Aorta (tissue), 5 donors: Measurements from ENCODE around the gene LITAF. TPM values are rescaled to one million over a fixed set of nuclear protein-coding genes. Genes with fewer than 3 reads are reported as not detected.

Experiments used
- ATAC-seq: fragments of 200-7000 bp; cut with Tn5 transposase; one replicate; pipeline ENCODE4 v1.9.1; 2022; ENCODE audit warnings: moderate library complexity; ENCODE audit not compliant: low FRiP score
- DNase-seq, 2 donors: peaks; one replicate each; pipeline ENCODE4 v3.0.0-alpha.2; 2020
- H3K27ac ChIP-seq, 2 donors: one replicate each; pipeline ENCODE4 v1.5.1; 2013; ENCODE audit warnings: low read length in 2 of 2, mild to moderate bottlenecking in 2 of 2, moderate library complexity in 2 of 2, control low read depth in 1 of 2, inconsistent platforms in 1 of 2, low read depth in 1 of 2
- H3K27me3 ChIP-seq, 2 donors: one replicate each; pipeline ENCODE4 v1.6.1; 2013; ENCODE audit warnings: control low read depth in 1 of 2, low read length in 1 of 2, mild to moderate bottlenecking in 1 of 2, moderate library complexity in 1 of 2; ENCODE audit not compliant: insufficient read depth in 2 of 2, control insufficient read depth in 1 of 2
- H3K36me3 ChIP-seq, 2 donors: one replicate each; pipeline ENCODE4 v1.6.1; 2013; ENCODE audit warnings: control low read depth in 1 of 2, low read length in 1 of 2, mild to moderate bottlenecking in 1 of 2; ENCODE audit not compliant: insufficient read depth in 2 of 2, control insufficient read depth in 1 of 2
- H3K4me1 ChIP-seq, 2 donors: one replicate each; pipeline ENCODE4 v1.6.1; 2013; ENCODE audit warnings: low read length in 2 of 2, control low read depth in 1 of 2, mild to moderate bottlenecking in 1 of 2, moderate library complexity in 1 of 2; ENCODE audit not compliant: insufficient read depth in 2 of 2, control insufficient read depth in 1 of 2
- H3K4me3 ChIP-seq, 2 donors: one replicate each; pipeline ENCODE4 v1.5.1; 2013; ENCODE audit warnings: low read length in 2 of 2, control low read depth in 1 of 2, mild to moderate bottlenecking in 1 of 2
- H3K9me3 ChIP-seq: one replicate; pipeline ENCODE4 v1.6.1; 2013; ENCODE audit warnings: mild to moderate bottlenecking, low read length; ENCODE audit not compliant: control insufficient read depth
- WGBS, 2 donors: extraction: QIAGEN DNeasy Blood & Tissue Kit; methylation state at CpG; one replicate each; pipeline ENCODE4 v1.1.7; 2013; 5-methylcytosine and 5-hydroxymethylcytosine counted together
- intact Hi-C, 2 donors: fragments of 100-400 bp; cut with DNase I; formaldehyde crosslinking; loops; one replicate each; pipeline versions ENCODE4 v1.14.2 to v1.15.0; 2022
- long read RNA-seq, 2 donors: library from polyadenylated mRNA; unstranded; transcript quantifications; one replicate each; pipeline ENCODE4 v2.0.0, GENCODE V29; 2020 to 2021
- polyA plus RNA-seq, 2 donors: library from polyadenylated mRNA; stranded (reverse); fragments of 200-250 nt; gene quantifications; one replicate each; pipeline ENCODE4 v1.2.3, GENCODE V29; 2013
- total RNA-seq, 2 donors: library from RNA; stranded (reverse); fragmentation: NEBNext Ultra II Directional; extraction: Animal tissue kit (Norgen Biotek cat#: 25700); gene quantifications; one replicate each; pipeline ENCODE4 v1.2.1, GENCODE V29; 2021
- donor health status: healthy with polysubstance abuse.
- donor health status: Bipolar disorder and iron deficiency.
- donor health status: DM: no; HTN: no; CAD: no.
- donor health status: DM: no; HTN: no; CAD: no.
- donor health status: DM: yes; HTN: yes; CAD: no.

LITAF gene
- total RNA-seq (100 to 1,000 TPM; 145 to 157 TPM), polyA plus RNA-seq (100 to 1,000 TPM in 1 of 2 donors, 10 to 100 TPM in 1; 83.1 to 137 TPM)
- long read RNA-seq, donor 1, transcript LITAF-205 (4 exons, 1,118 nt): minor isoform, 26 of 511 reads
- long read RNA-seq, donor 1, transcript LITAF-221 (4 exons, 2,467 nt): major isoform, 262 of 511 reads
- long read RNA-seq, donor 1, partial matches to known transcripts: 65 of 511 reads
- long read RNA-seq, donor 1, other reads (novel, unspliced or antisense): 154 of 511 reads
- long read RNA-seq, donor 2, transcript LITAF-205 (4 exons, 1,118 nt): minor isoform, 9 of 80 reads
- long read RNA-seq, donor 2, transcript LITAF-221 (4 exons, 2,467 nt): major isoform, 28 of 80 reads
- long read RNA-seq, donor 2, partial matches to known transcripts: 14 of 80 reads
- long read RNA-seq, donor 2, other reads (novel, unspliced or antisense): 28 of 80 reads

GRCh38 chr16:11586856-11587642 lies at the start of gene LITAF:
Gene LITAF, minus strand, starts transcription at chr16:11586919. Its CDS starts 30,189 bp downstream, at chr16:11556730.
- Histone ChIP-seq H3K4me1 (peaks cover 0 to 10% of the 10 kb centered on the region in 2 donors), H3K4me3 (peak within 1 kb of the TSS; percentile 95 to 97), H3K27me3 (no peaks in the 10 kb centered on the region), H3K27ac (peak within 1 kb of the TSS; percentile 95 to 97), H3K36me3 (no peaks in the 10 kb centered on the region), H3K9me3 (no peaks in the 10 kb centered on the region)
- 4 to 5% methylated on average over 49 to 74 of the region's 74 CpGs for WGBS, 2 donors
- intact Hi-C loops: loop anchor here (5.0 to 10.0 kb wide), 4 partner anchors 52 to 175 kb away; no protein-coding TSS in a partner anchor
- peak; percentile 79 to 92 for DNase-seq
- ATAC-seq: peak; percentile 84

- WGBS, 2 donors: 70% methylated on average over 14 of the region's 14 CpGs
- intact Hi-C loops: no loop called here
- Histone ChIP-seq H3K36me3 (no peaks in the 10 kb centered on the region), H3K9me3 (no peaks in the 10 kb centered on the region), H3K4me1 (no peaks in the 10 kb centered on the region), H3K27ac (no peak overlapping the region), H3K27me3 (no peaks in the 10 kb centered on the region), H3K4me3 (no peak overlapping the region)
- no peak for DNase-seq
- no peak for ATAC-seq
Measured at GRCh38 chr16:11636172-11636721, 49.5 kb upstream of the LITAF start.

GRCh38 chr16:11635679-11636171 lies 49.0 kb upstream of the LITAF start:
- 89 to 92% methylated on average over 12 of the region's 12 CpGs for WGBS, 2 donors
- intact Hi-C loops: no loop called here
- H3K4me1 ChIP-seq: no peaks in the 10 kb centered on the region

GRCh38 chr16:11635113-11635652 lies 48.5 kb upstream of the LITAF start:
- H3K27me3 ChIP-seq: no peaks in the 10 kb centered on the region
- no peak overlapping the region for H3K27ac ChIP-seq
- H3K36me3 ChIP-seq: no peaks in the 10 kb centered on the region
- 89 to 94% methylated on average over 10 of the region's 10 CpGs for WGBS, 2 donors
- H3K4me3 ChIP-seq: no peak overlapping the region
- ATAC-seq (no peak), DNase-seq (no peak)
- H3K9me3 ChIP-seq: no peaks in the 10 kb centered on the region
- intact Hi-C loops: no loop called here
- H3K4me1 ChIP-seq: no peaks in the 10 kb centered on the region

More at GRCh38 chr16:11635679-11636171, 49.0 kb upstream of the LITAF start:
- DNase-seq (no peak), ATAC-seq (no peak)
- no peak overlapping the region for H3K4me3 ChIP-seq
- H3K9me3 ChIP-seq: no peaks in the 10 kb centered on the region
- no peak overlapping the region for H3K27ac ChIP-seq
- no peaks in the 10 kb centered on the region for H3K36me3 ChIP-seq
- no peaks in the 10 kb centered on the region for H3K27me3 ChIP-seq

- no peaks in the 10 kb centered on the region for H3K27me3 ChIP-seq
- no peak for ATAC-seq
- H3K4me1 ChIP-seq: no peaks in the 10 kb centered on the region
- intact Hi-C loops: no loop called here
- no peak overlapping the region for H3K4me3 ChIP-seq
- H3K9me3 ChIP-seq: no peaks in the 10 kb centered on the region
- no peaks in the 10 kb centered on the region for H3K36me3 ChIP-seq
- no peak for DNase-seq
- 91 to 96% methylated on average over 6 of the region's 6 CpGs for WGBS, 2 donors
- H3K27ac ChIP-seq: no peak overlapping the region
Measured at GRCh38 chr16:11634312-11634711, 47.6 kb upstream of the LITAF start.

GRCh38 chr16:11633113-11633512 lies 46.4 kb upstream of the LITAF start:
- no peak for ATAC-seq
- Histone ChIP-seq H3K27ac (peak overlapping the region in 1 of 2 donors; percentile 23), H3K9me3 (no peaks in the 10 kb centered on the region), H3K36me3 (no peaks in the 10 kb centered on the region), H3K27me3 (no peaks in the 10 kb centered on the region), H3K4me3 (no peak overlapping the region), H3K4me1 (no peaks in the 10 kb centered on the region)
- WGBS, 2 donors: 75 to 80% methylated on average over 3 of the region's 3 CpGs
- intact Hi-C loops: no loop called here
- no peak for DNase-seq

GRCh38 chr16:11632455-11632939 lies 45.8 kb upstream of the LITAF start:
- Histone ChIP-seq H3K27me3 (no peaks in the 10 kb centered on the region), H3K4me1 (no peaks in the 10 kb centered on the region), H3K27ac (peak overlapping the region in 1 of 2 donors; percentile 49), H3K9me3 (no peaks in the 10 kb centered on the region), H3K4me3 (no peak overlapping the region), H3K36me3 (no peaks in the 10 kb centered on the region)
- 10 to 11% methylated on average over 15 of the region's 15 CpGs for WGBS, 2 donors
- DNase-seq: peak; percentile 89 to 92
- ATAC-seq: peak; percentile 77
- intact Hi-C loops: no loop called here

- no peaks in the 10 kb centered on the region for H3K27me3 ChIP-seq
- no peak for DNase-seq
- no peaks in the 10 kb centered on the region for H3K4me1 ChIP-seq
- H3K4me3 ChIP-seq: no peak overlapping the region
- WGBS, 2 donors: 96 to 97% methylated on average over 7 of the region's 7 CpGs
- no peaks in the 10 kb centered on the region for H3K36me3 ChIP-seq
- H3K9me3 ChIP-seq: no peaks in the 10 kb centered on the region
- ATAC-seq: no peak
- no peak overlapping the region for H3K27ac ChIP-seq
- intact Hi-C loops: no loop called here
Measured at GRCh38 chr16:11631214-11631613, 44.5 kb upstream of the LITAF start.
